Lung microvascular endothelial cell (primary cell): ENCODE measurements around the gene RBMXL3. TPM values are rescaled to one million over a fixed set of nuclear protein-coding genes. Genes with fewer than 3 reads are reported as not detected.

Experiments
- DNase-seq, 2 donors: peaks; one replicate each; pipeline versions ENCODE4 v3.0.0 to v3.0.0-alpha.2; 2010; ENCODE audit warnings: low read depth in 2 of 2
- total RNA-seq: library from RNA; depleted of rRNA; stranded (reverse); fragments of >200 nt; gene quantifications from 2 replicates; pipeline ENCODE4 v1.2.1, GENCODE V29; 2014

The RBMXL3 gene
- total RNA-seq, 1 donor from 2014 or later, result not detected

GRCh38 chrX:115233497-115234455 is 44.6 kb downstream of the RBMXL3 start, which contains the start of gene LRCH2:
LRCH2 (minus strand) TSS chrX:115234096; CDS start chrX:115234041, 55 bp downstream.
- DNase-seq, result peak; percentile 24 to 65

GRCh38 chrX:115234461-115234860 is 45.3 kb downstream of the RBMXL3 start:
- DNase-seq, result no peak

- no peak for DNase-seq
Measured at GRCh38 chrX:115236560-115236959, 47.4 kb downstream of the RBMXL3 start.

- no peak for DNase-seq
Measured at GRCh38 chrX:115237056-115237455, 47.8 kb downstream of the RBMXL3 start.

Other genes starting within 250 kb of the RBMXL3 start
- gene IL13RA2, start 171.8 kb upstream of the RBMXL3 start, total RNA-seq, result 0.20 and 0.65 TPM in 2 replicates
- gene LRCH2, start 44.7 kb downstream of the RBMXL3 start, total RNA-seq, result 5.4 and 15.3 TPM in 2 replicates
- gene LUZP4, start 100.3 kb downstream of the RBMXL3 start, total RNA-seq, result not detected in 2 replicates